ENCODE results near the gene PLCB3. TPM values are rescaled to one million over a fixed set of nuclear protein-coding genes. Genes with fewer than 3 reads are reported as not detected.

Gene PLCB3
- total RNA-seq, 1 experiment from 2014 or later, result 80.2 TPM

GRCh38 chr11:64249038-64249437 lies 2.3 kb upstream of the PLCB3 start:
- no peak for DNase-seq
- no peaks in the 10 kb centered on the region for H3K27me3 ChIP-seq (ENCODE audit: insufficient read depth, low read length)
- peak overlapping the region; percentile 40 for H3K27ac ChIP-seq (ENCODE audit: insufficient read length, low read depth, low read length)
- H3K79me2 ChIP-seq (ENCODE audit: insufficient read depth, low read length), result peaks cover 7% of the 10 kb centered on the region; the same call in 1 of the 2 replicates
- no peaks in the 10 kb centered on the region for H3K9me3 ChIP-seq (ENCODE audit: control insufficient read depth, low read depth, low read length)
- no peak overlapping the region for H3T11ph ChIP-seq (ENCODE audit: low read length)
- WGBS (ENCODE audit: extremely low coverage, insufficient read length, low lambda C conversion rate), result no CpG with 5 or more reads among the region's 4 CpGs
- H2BK120ac ChIP-seq (ENCODE audit: low read depth, low read length, poor library complexity, severe bottlenecking), result no peak overlapping the region
- H3K27me3 Mint-ChIP-seq (ENCODE audit: low read depth), result no peaks in the 10 kb centered on the region
- H3K9ac ChIP-seq (ENCODE audit: extremely low read depth, insufficient read length, low read length), result no peak overlapping the region
- no peaks in the 10 kb centered on the region; a peak in 1 of 5 replicates for H3K9me3 Mint-ChIP-seq
- no peak overlapping the region for H2BK15ac ChIP-seq (ENCODE audit: low read depth, low read length)
- no peak overlapping the region for H3K56ac ChIP-seq (ENCODE audit: insufficient read length, low read depth, low read length)
- no peak overlapping the region for H2AK5ac ChIP-seq (ENCODE audit: insufficient read length, low read length)
- H3K14ac ChIP-seq (ENCODE audit: insufficient read depth, low read length), result no peak overlapping the region
- H3K36me3 Mint-ChIP-seq (ENCODE audit: insufficient read depth in 1 of 3, low read depth in 3 of 3), result peaks cover 6 to 16% (median 7%) of the 10 kb centered on the region in 3 experiments; a peak in 6 of 7 replicates
- H4K5ac ChIP-seq (ENCODE audit: insufficient read length, low read depth, low read length), result no peak overlapping the region
- H3K23me2 ChIP-seq (ENCODE audit: insufficient read length, low read depth, low read length, poor library complexity, severe bottlenecking), result peaks cover 26% of the 10 kb centered on the region
- H3K4me3 Mint-ChIP-seq, result peak overlapping the region; percentile 30 to 93
- H2BK20ac ChIP-seq (ENCODE audit: low read depth, low read length, poor library complexity, severe bottlenecking), result no peak overlapping the region
- H3K4me1 ChIP-seq (ENCODE audit: insufficient read depth, low read length), result peaks cover 9% of the 10 kb centered on the region; the same call in 1 of the 2 replicates
- H4K8ac ChIP-seq (replicated peaks; ENCODE audit: insufficient read length, low read depth, low read length), result no peak overlapping the region
- no peak overlapping the region for H2BK5ac ChIP-seq (ENCODE audit: insufficient read length, low read length)
- no peak for TF ChIP-seq CTCF (conservative IDR thresholded peaks at IDR 0.05)
- no peak overlapping the region for H4K91ac ChIP-seq (ENCODE audit: insufficient read length, low read depth, low read length)
- peak overlapping the region; percentile 9 for H3K4me2 ChIP-seq (ENCODE audit: insufficient read depth, insufficient read length, low read length)
- H3K18ac ChIP-seq (ENCODE audit: insufficient read length, low read depth, low read length), result no peak overlapping the region
- peaks cover 3% of the 10 kb centered on the region for H3K79me1 ChIP-seq (ENCODE audit: insufficient read depth, low read depth, low read length, poor library complexity, severe bottlenecking)
- H3K4me1 Mint-ChIP-seq, result peaks cover 34 to 47% of the 10 kb centered on the region in 2 experiments
- no peak overlapping the region for H3K4ac ChIP-seq (ENCODE audit: low read depth, low read length)
- H2AFZ ChIP-seq (ENCODE audit: low read length), result no peak overlapping the region
- no peak overlapping the region for H2BK12ac ChIP-seq (ENCODE audit: insufficient read length, low read depth, low read length)
- H4K20me1 ChIP-seq (ENCODE audit: control insufficient read depth, insufficient read depth, insufficient read length), result no peaks in the 10 kb centered on the region
- peak overlapping the region; percentile 95 to 97 (median 97) for H3K27ac Mint-ChIP-seq
- no peak overlapping the region for H3K23ac ChIP-seq (ENCODE audit: insufficient read length, low read depth, low read length)

All from H9 (cell line).